DND-41 (cell line): ENCODE results near the gene MAN1A1.

Experiments
- EZH2 ChIP-seq: IDR thresholded peaks from 3 replicates; pipeline ENCODE4 v1.6.1; 2012; ENCODE audit warnings: borderline replicate concordance, low read depth, mild to moderate bottlenecking, moderate library complexity, low read length, inconsistent platforms; ENCODE audit not compliant: severe bottlenecking
- TF ChIP-seq, protein P1 (sequence below): IDR thresholded peaks from 2 replicates; pipeline ENCODE4 v1.5.1; 2012; ENCODE audit warnings: borderline replicate concordance, low read length, moderate library complexity, mild to moderate bottlenecking; ENCODE audit not compliant: poor library complexity, severe bottlenecking; ENCODE audit errors: extremely low read depth

DNA sequence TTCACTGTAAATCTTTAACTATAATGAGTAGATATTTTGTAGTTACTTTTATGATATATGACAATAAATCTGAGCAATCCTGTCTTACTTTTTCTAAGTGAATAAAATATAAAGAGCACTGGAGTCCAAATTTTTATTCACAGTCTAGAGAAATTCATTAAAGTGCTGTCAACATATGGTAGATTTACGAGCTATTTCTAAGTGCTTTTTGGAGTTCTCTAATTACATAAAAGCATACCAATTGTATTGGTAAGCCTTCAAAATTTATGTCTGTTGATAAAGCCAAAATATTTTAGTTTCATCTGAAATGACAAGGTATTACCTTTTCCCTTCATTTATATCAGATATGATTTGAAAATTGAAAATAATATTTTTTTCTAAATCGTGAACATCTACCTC lies 75.4 kb downstream of the MAN1A1 start:
- TF ChIP-seq EZH2, result no peak
- TF ChIP-seq, protein P1, sequence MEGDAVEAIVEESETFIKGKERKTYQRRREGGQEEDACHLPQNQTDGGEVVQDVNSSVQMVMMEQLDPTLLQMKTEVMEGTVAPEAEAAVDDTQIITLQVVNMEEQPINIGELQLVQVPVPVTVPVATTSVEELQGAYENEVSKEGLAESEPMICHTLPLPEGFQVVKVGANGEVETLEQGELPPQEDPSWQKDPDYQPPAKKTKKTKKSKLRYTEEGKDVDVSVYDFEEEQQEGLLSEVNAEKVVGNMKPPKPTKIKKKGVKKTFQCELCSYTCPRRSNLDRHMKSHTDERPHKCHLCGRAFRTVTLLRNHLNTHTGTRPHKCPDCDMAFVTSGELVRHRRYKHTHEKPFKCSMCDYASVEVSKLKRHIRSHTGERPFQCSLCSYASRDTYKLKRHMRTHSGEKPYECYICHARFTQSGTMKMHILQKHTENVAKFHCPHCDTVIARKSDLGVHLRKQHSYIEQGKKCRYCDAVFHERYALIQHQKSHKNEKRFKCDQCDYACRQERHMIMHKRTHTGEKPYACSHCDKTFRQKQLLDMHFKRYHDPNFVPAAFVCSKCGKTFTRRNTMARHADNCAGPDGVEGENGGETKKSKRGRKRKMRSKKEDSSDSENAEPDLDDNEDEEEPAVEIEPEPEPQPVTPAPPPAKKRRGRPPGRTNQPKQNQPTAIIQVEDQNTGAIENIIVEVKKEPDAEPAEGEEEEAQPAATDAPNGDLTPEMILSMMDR, result no peak
